Nephron (organoid): ENCODE results near the gene ADARB2.

Source experiments
- H3K27ac Mint-ChIP-seq, 3 experiments: 2 replicates each; pipeline ENCODE4 v1.8.0; 2020; ENCODE audit warnings: mixed read lengths in 3 of 3, mild to moderate bottlenecking in 2 of 3, moderate library complexity in 1 of 3
- H3K27me3 Mint-ChIP-seq: 2 replicates; pipeline ENCODE4 v1.8.0; 2021; ENCODE audit warnings: low read depth, mild to moderate bottlenecking, moderate library complexity, mixed read lengths
- H3K36me3 Mint-ChIP-seq: 2 replicates; pipeline ENCODE4 v1.8.0; 2020; ENCODE audit warnings: low read depth, mixed read lengths
- H3K4me1 Mint-ChIP-seq: 2 replicates; pipeline ENCODE4 v1.8.0; 2020; ENCODE audit warnings: mixed read lengths
- H3K4me3 Mint-ChIP-seq, 3 experiments: 2 replicates each; pipeline ENCODE4 v1.8.0; 2020; ENCODE audit warnings: mild to moderate bottlenecking in 3 of 3, mixed read lengths in 3 of 3, moderate library complexity in 2 of 3
- H3K9me3 Mint-ChIP-seq: 2 replicates; pipeline ENCODE4 v1.8.0; 2020; ENCODE audit warnings: mixed read lengths
- CTCF ChIP-seq, 3 experiments: fragments of 200-600 bp; sonication (generic); IDR thresholded peaks; one replicate each; pipeline ENCODE4 v1.5.0; 2021; ENCODE audit warnings: antibody characterized with exemption in 3 of 3; ENCODE audit not compliant: unreplicated experiment in 3 of 3

The ADARB2 gene

GRCh38 chr10:1579671-1580070, 157.7 kb downstream of the ADARB2 start:
- Mint-ChIP-seq H3K36me3 (no peaks in the 10 kb centered on the region), H3K27me3 (peaks cover 22% of the 10 kb centered on the region), H3K4me1 (no peaks in the 10 kb centered on the region), H3K9me3 (no peaks in the 10 kb centered on the region), H3K27ac (no peak overlapping the region), H3K4me3 (no peak overlapping the region)
- no peak for TF ChIP-seq CTCF (IDR thresholded peaks at IDR 0.05; ENCODE audit: unreplicated experiment in 3 of 3)

- H3K36me3 Mint-ChIP-seq = no peaks in the 10 kb centered on the region
- no peak overlapping the region for H3K27ac Mint-ChIP-seq
- H3K9me3 Mint-ChIP-seq = no peaks in the 10 kb centered on the region
- H3K4me1 Mint-ChIP-seq = no peaks in the 10 kb centered on the region
- peaks cover 26% of the 10 kb centered on the region for H3K27me3 Mint-ChIP-seq
- H3K4me3 Mint-ChIP-seq = no peak overlapping the region
- TF ChIP-seq CTCF (IDR thresholded peaks at IDR 0.05; ENCODE audit: unreplicated experiment in 3 of 3) = no peak
Measured at GRCh38 chr10:1579141-1579491, 158.2 kb downstream of the ADARB2 start.

- H3K27ac Mint-ChIP-seq = no peak overlapping the region
- H3K36me3 Mint-ChIP-seq = no peaks in the 10 kb centered on the region
- H3K9me3 Mint-ChIP-seq = no peaks in the 10 kb centered on the region
- peaks cover 26% of the 10 kb centered on the region for H3K27me3 Mint-ChIP-seq
- H3K4me1 Mint-ChIP-seq = no peaks in the 10 kb centered on the region
- H3K4me3 Mint-ChIP-seq = no peak overlapping the region
- TF ChIP-seq CTCF (IDR thresholded peaks at IDR 0.05; ENCODE audit: unreplicated experiment in 3 of 3) = no peak
Measured at GRCh38 chr10:1578392-1579140, 158.8 kb downstream of the ADARB2 start.

- Mint-ChIP-seq H3K9me3 (no peaks in the 10 kb centered on the region), H3K36me3 (no peaks in the 10 kb centered on the region), H3K4me1 (no peaks in the 10 kb centered on the region), H3K27me3 (peaks cover 26% of the 10 kb centered on the region), H3K27ac (no peak overlapping the region), H3K4me3 (no peak overlapping the region)
- TF ChIP-seq CTCF (IDR thresholded peaks at IDR 0.05; ENCODE audit: unreplicated experiment in 3 of 3) = no peak
Measured at GRCh38 chr10:1577945-1578344, 159.4 kb downstream of the ADARB2 start.

- no peak for TF ChIP-seq CTCF (IDR thresholded peaks at IDR 0.05; ENCODE audit: unreplicated experiment in 3 of 3)
- H3K27ac Mint-ChIP-seq = no peak overlapping the region
Measured at GRCh38 chr10:1577373-1577770, 160.0 kb downstream of the ADARB2 start.

More at GRCh38 chr10:1577373-1577770, 160.0 kb downstream of the ADARB2 start:
- Mint-ChIP-seq H3K4me3 (no peak overlapping the region), H3K9me3 (no peaks in the 10 kb centered on the region), H3K27me3 (peaks cover 32% of the 10 kb centered on the region), H3K4me1 (peaks cover 3% of the 10 kb centered on the region), H3K36me3 (no peaks in the 10 kb centered on the region)
